GM21528 (cell line): ENCODE measurements around the gene HHIP.

ENCODE experiments used
- ATAC-seq: cut with Tn5 transposase; IDR thresholded peaks from one replicate; pipeline ENCODE4 v1.9.1; 2021; ENCODE audit warnings: mild to moderate bottlenecking, moderate library complexity; ENCODE audit not compliant: unreplicated experiment, low FRiP score

The HHIP gene, protein sequence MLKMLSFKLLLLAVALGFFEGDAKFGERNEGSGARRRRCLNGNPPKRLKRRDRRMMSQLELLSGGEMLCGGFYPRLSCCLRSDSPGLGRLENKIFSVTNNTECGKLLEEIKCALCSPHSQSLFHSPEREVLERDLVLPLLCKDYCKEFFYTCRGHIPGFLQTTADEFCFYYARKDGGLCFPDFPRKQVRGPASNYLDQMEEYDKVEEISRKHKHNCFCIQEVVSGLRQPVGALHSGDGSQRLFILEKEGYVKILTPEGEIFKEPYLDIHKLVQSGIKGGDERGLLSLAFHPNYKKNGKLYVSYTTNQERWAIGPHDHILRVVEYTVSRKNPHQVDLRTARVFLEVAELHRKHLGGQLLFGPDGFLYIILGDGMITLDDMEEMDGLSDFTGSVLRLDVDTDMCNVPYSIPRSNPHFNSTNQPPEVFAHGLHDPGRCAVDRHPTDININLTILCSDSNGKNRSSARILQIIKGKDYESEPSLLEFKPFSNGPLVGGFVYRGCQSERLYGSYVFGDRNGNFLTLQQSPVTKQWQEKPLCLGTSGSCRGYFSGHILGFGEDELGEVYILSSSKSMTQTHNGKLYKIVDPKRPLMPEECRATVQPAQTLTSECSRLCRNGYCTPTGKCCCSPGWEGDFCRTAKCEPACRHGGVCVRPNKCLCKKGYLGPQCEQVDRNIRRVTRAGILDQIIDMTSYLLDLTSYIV

DNA sequence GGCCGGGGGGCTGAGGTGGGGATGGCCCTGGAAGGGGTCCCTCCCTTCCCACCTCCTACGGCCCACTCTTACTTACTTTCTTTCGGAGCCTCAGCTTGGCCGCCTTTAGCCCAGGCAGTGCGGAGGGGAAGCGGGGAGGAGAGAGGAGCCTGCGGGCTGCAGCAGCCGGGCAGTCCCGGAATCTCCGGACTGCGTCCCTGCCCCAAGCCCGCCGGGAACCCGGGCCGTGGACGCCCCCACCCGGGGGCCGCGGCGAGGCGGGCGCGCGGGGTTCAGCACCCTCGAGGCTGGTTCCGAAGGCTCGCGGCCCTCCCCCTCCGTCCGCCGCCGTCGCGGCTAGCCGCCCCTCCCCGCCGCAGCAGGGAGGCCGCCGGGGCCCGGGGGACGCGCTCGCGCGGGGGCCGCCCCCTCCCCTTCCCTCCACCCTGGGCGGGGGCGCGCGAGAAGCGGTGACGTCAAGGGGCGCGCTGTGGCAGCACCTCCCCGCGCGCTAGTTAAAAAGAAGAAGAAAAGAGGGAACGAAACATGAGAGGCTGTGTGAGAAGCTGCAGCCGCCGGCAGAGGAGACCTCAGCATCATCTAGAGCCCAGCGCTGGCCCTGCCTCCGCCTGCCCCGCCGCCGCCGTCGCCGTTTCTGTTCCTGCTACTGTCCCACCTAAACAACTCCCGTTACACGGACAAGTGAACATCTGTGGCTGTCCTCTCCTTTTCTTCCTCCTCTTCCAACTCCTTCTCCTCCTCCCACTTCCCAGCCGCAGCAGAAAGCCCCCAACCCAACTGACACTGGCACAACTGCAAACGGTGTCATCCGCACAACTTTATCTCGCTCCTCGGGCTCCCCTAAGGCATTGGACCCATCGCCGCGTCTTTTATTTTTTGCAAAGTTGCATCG, at the start of gene HHIP:
HHIP (plus strand) TSS at position 526 of the 892 bp plus-strand sequence. CDS start 520 bp downstream, outside the sequence.
- peak; percentile 42 for ATAC-seq

DNA sequence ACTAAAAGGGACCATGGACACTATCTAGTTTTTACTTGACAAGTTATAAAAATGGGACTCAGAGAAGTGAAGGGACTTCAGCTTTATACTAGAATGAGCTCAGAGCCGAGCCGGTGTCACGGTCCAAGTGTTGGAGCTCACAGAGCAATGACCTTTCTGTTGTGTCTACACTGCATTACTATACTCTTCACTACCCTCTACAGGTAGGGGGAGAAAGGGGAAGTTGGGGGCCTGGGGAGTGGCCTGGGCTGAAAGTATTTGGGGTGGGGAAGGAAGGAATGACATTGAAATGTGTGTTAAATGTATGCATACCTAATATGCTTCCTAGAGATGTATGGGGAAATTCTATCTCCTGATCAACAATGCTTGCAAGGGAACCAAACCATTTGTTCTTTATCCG, 48.8 kb upstream of the HHIP start:
- ATAC-seq, result no peak

DNA sequence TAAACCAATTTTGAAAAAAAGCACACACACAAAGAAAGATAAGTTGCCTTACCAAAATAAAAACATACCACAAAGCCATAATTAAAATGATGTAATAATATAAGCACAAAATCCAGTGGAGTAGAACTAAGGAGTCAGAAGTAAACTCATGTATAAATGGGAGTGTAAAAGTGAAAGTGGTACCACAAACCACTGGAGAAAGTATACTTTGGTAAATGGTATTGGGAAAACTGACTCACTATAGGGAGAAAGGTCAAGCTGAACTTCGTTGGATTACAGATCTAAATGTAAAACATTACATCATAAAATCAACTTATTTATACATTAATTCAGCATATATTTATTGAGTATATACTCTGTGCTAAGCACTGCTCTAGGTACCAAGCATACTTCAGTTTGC, 46.3 kb upstream of the HHIP start:
- no peak for ATAC-seq

DNA sequence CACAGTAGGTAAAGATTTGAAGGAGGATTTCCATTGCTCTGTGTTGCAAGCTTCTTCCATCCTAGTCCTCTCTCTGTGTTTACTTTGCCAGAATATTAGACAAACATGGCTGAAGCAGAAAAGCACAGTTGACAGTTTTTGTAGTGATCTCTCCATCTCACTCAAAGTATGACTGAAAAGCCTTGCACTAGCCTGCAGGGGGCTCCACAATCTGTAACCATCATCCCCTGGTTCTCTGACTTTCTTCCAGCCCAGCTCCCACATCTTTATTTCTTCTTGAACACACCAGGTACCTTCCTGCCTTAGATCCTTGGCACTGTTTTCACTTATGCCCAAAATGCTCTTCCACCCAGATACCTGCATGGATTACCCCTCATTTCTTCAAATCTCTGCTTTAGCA, 34.1 kb upstream of the HHIP start:
- ATAC-seq, result no peak

DNA sequence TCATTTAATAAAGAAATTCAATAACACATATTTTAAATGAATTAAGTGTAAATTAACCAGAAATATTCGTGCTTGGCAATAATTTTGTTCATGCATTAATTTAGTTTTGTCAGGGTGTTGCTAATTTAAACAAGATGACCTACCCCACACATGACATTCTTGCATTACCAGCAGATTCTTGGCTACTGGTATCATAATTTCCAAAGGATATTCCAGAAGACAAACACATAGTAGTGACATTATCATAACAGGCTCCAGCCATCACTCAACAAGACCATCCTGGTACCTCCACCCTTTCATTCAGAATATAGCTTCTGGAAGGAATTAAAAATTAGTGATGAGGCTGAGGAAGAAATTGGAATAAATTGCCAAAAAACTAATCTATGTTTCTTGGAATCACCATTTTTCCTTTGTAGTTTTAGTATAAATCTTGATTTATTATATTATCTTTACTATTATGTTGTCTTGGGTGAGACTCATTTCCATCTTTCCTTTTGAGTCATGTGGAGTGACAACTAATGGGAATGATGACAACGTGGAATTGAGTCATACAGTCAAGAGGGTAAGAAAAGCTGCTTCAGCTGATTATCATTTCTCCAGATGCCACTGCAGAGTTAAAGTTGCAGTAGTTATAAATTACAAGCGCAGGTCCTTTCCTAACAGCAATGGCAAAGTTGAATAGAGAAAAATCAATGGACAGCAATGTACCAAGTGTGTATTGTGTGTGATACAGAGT, 30.9 kb upstream of the HHIP start:
- no peak for ATAC-seq

DNA sequence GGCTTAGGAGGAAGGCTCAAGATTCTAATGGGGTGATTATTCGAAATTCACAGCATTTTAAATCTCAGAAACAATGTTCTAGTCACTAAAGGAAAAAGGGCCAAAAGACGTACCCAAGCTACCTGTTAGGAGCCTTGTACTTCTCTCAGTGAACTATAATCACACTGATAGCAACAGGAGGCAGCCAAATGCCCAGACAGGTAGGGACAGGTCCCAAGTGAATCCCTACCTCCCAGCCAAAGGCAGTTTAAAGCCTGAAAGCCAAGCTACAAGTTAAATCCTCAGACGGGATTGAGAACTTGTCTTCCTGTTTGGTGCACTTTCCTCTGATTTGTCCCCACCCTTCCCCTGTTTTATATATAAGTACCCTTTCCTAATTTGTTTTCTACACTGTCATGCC, 24.3 kb upstream of the HHIP start:
- no peak for ATAC-seq

DNA sequence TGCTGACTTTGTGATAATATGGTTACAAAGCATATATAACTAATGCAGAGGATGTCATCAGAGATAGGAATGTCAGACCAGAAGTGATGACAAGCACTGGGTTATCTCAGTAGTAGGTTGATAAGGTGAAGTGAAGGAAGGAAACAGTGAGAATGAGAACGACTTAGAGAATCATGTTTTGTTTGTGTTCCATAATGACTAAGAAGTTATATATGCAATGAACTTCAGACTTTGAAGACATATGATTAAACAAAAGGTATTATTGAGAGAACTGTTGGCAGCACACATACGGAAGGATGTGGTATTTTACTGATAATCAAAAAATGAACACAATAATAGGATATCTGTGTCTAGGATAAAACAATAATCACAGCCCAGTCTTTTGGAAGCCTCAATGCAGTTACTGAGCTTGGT, 18.3 kb upstream of the HHIP start:
- ATAC-seq, result no peak

DNA sequence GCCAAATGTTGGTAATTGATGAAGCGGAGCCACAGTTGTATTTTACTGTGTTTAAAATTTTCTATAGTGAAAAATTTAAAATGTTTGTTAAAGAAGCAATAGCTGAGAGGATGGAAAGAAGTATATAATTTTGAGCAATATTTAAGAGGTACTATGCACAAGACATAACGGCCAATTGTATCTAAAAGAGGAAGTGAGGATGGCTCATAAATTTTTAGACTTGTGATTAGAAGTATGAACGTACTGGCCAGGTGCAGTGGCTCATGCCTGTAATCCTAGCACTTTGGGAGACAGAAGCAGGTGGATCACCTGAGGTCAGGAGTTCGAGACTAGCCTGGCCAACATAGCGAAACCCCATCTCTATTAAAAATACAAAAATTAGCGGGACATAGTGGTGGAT, 12.7 kb upstream of the HHIP start:
- no peak for ATAC-seq

DNA sequence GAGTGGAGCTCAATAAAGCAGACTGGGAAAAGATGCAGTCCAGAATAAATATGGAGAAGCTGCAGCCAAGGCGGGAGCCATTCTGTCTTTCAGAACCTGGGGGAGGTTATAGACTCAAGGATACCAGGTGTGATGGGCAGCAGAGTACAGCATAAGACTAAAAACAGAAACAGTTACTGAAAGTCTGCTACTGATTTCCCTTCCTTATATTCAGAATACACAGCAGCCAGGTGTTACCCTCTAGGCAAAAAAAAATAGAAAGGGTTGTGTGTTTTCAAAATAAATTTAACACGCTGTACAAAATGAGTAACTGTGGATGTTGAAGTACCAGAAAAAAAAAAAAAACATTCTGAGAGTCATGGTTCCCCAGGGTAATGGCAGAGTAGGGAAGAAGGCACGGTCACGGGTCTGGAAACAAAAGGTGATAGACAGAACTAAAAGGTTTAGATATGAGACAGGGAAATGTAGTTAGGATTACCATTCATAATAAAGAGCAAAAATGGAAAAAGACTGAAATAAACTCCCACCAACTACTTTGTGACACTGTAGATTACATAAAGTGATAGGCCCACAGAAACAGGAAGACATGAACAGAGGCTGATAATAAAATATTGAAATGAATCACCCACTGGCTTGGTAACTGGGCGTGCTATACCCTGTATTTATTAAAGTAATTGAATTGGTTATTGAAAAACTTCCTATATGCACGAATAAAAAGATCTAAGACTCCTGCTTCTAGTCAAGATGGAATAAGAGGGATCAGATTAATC, 10.8 kb upstream of the HHIP start:
- ATAC-seq, result peak; percentile 100

DNA sequence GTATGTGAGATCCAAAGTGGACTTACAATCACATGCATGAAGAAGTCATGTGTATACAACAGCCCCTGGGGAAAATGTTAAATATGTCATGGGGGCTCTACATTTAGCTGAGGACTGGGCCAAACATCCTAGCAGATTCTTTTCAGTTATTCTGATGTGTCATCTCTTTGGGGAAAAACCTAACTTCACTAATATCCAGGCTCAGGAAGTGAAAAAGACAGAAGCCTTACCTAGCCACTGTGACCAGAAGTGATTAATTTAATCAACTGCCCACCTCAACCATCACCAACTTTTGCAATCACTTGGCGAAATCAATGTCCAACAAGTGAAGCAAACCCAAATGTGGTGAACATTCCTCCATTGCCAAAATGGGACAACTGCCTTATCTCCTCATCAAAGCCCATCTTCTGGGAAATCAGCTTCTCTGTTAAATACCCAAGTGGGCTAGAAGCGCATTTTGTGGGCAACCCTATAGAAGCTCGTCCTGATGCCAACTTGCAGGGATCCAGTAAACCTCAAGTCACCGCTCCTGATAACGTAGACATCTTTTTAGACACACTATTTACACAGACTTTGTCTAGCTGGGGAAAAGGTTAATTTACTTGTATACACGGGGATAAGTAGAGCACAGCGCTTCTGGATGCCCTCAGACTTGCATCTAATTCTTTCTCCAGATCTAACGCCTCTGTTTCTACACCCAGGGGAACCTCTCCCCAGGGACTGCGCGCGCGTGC, 1.4 kb upstream of the HHIP start:
- ATAC-seq, result no peak

DNA sequence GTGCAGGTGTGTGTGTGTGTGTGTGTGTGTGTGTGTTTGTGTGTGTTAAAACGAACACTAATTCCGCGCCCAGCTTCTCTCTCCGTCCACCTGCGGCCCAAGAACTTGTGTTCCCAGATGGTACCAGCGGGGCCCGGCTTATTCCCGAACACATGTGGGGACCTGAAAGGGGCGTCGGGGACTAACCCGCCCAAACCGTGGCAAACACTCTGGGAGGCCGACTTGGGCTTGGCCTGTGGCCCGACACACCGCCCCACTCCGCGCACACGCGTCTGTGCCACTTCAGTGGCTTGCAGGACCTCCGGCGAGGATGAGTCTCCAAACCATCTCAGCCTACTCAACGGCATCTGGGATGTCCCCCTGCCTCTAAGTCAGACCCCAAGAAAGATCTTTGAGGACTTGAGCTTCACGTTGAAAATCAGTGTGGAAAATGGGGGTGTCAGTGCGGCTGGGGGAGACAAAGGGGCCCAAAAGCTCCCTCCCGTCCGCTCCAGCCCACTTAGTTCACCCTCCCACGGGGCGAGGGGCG, 790 bp upstream of the HHIP start:
- ATAC-seq, result no peak

DNA sequence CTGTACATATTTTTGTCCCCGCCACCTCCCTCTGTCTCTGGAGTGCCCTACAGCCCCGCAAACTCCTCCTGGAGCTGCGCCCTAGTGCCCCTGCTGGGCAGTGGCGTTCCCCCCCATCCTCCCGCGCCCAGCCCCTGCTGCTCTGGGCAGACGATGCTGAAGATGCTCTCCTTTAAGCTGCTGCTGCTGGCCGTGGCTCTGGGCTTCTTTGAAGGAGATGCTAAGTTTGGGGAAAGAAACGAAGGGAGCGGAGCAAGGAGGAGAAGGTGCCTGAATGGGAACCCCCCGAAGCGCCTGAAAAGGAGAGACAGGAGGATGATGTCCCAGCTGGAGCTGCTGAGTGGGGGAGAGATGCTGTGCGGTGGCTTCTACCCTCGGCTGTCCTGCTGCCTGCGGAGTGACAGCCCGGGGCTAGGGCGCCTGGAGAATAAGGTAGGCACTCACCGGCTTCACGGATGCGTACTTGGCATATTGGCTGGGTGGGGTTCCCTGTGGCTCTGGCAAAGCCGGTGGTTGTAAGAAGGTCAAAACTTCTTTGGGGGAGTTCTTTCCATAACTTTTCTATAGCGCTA, 653 bp downstream of the HHIP start:
- peak; percentile 28 for ATAC-seq

DNA sequence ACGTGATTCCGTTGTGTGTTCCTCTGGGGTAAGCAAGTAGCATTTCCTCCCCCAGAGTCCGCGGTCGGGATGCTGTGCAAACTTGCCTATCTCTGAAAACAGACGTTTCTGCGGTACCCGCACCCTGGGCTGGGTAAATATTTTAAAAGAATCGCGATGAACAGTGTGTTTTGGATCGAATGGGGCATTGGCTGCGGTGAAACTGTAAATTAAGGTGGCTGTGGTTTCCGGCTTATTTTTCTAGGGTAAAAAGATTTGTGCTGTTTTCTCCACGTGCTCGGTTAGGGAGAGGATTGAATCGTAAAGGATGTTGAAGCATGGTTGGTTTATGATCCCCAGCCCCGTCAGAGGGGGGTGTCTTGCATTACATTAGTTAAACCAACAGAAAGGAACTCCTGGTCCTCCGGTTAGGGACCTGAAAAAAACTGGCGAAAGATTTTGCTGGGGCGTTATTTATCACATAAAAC, 1.2 kb downstream of the HHIP start:
- peak; percentile 27 for ATAC-seq

DNA sequence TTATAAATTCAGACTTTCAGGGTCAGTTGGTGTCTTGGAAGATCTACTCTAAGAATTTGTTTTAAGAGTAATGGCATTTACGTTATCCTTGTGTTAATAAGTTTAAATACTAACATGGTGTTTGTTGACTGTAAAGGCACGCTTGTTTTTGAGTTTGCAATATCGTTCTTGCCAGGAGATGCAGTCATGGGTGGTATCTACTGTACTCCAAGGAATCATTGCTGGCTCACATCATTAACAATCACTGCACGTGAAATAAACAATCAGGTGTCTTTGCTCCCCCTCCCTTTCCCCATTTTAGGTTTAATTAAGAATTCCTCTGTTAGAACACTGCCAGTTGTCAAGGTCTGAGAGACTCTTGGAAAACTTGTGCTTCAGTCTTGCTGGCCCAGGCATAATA, 1.6 kb downstream of the HHIP start:
- no peak for ATAC-seq

DNA sequence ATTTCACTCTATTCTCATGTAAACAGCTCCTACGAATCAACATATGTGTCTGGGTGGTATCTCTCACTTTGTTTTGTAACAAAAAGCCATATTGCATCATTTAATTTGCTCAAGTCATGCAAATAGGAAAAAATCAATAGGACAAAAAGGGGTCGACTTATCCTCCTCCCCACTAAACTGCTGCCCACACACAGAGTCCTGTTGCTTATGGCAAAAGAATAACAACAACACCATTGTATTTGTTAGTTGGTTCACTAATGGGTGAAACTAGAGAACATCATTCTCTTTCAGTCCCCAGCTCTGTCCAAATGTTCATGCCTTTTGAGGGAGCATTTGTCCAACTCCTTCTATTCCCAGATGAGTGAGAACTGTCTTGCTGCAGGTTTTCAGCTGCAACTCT, 2.1 kb downstream of the HHIP start:
- ATAC-seq, result no peak

DNA sequence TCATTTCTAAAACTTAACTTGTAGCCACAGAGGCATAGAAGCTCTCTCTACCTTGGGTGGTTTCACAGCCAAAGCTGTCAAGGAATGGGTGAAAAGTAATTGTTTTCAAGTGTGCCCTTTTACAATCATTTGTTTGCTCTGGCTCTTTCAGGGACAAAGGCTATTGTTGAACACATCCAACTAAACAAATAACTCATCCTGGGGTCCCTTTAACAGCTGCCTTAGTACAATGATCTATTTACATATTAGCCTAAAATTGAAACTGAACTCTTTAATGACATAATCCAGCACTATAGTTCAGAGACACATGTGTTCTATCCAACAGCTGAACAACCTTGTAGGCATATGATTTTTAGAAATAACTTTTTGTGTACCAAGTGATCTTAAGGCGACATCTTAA, 3.7 kb downstream of the HHIP start:
- ATAC-seq, result no peak

DNA sequence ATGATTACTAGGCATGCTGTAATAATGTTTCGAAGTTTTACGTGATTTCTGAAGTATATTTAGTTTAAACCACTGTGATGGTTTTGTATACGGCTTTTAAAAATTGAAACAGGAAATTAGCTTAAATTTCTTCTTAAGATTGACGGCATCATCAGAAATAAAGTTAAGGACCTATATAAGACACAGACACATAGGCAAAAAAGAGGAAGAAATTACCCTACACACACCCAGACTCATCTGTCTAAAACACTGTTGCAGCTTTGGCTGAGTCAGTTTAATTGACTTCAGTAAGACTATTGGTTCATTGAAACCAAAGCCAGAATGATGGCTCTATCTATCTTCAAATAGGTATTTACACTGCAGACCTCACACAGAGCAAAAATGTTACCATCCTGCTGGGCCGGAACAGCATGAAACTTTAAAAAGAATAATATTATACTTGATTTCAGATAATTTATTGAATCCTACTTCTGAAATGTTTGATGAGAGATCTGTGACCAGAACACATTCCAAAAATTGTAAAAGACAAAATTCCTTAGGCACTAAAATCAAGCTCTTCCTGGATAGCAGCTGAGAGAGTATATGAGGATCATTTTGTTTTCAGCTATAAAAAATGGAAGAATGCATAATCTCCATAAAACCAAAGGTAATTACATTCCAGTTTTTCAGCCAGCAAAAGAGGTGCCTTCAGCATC, 4.5 kb downstream of the HHIP start:
- no peak for ATAC-seq
